GM12892 (cell line): Measurements from ENCODE around the gene PPP1R13B.

Source experiments
- DNase-seq: peaks from one replicate; pipeline ENCODE4 v3.0.0; 2011; ENCODE audit not compliant: insufficient read length
- FAIRE-seq: peaks from 2 replicates; lab custom pipeline; 2011; peaks lifted over from hg19 to GRCh38; lab: Jason Lieb, UNC
- POLR2A ChIP-seq: IDR thresholded peaks from 2 replicates; pipeline ENCODE4 v1.6.1; 2011; ENCODE audit warnings: low read depth, low read length, control low read depth
- POLR2AphosphoS5 ChIP-seq: IDR thresholded peaks from 2 replicates; pipeline ENCODE4 v1.6.1; 2011; ENCODE audit warnings: low read depth, low read length, control low read depth
- TAF1 ChIP-seq: IDR thresholded peaks from 2 replicates; pipeline ENCODE4 v1.6.1; 2011; ENCODE audit warnings: low read depth, mild to moderate bottlenecking, control low read depth, low read length, borderline replicate concordance

The PPP1R13B gene

DNA sequence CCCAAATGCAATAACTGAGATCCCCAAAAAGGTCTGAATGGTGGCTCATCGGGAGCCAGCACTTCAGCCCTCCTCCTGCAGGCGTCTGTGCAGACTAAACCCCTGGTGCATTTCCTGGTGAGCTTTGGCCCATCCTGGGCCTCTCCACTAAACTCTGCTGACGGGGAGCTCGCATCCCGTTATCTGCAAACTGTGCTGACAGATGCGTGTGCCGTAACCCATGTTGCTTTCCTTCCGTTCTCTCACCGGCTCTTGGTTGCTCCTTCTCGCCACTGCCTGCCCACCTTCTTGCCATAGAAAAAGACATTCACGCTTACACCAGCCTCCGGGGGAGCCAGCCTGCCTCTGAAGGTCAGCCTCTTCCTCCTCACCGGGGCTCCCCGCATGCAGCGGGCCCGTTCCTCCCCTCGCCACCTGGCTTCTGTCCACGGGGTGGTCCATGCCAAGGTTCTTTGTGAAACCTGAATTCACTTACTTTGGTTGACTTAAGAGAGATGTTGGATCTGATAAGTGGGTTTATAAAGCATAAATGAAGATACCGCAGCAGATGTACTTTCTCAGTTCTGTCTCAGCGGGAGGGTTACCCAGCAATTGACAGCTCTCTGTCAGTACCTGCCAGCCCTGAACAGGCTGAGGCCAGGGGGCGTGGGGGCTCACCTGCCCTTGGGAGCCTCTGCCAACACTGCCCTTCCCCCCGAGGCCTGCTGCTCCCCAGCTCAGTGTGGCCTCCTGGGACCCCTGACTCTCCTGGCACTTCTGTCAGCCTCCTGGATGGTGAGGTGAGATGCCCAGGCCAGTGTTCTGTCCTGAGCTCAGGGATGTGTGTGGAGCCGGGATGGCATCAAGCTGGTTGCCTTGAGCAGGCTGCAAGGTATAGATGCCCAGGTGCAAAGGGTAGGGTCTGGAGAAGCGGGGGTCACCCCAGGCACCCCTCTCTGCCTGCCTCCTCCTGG, 117.6 kb downstream of the PPP1R13B start:
- no peak for FAIRE-seq
- TF ChIP-seq TAF1: no peak
- TF ChIP-seq POLR2A: no peak
- TF ChIP-seq POLR2AphosphoS5: no peak
- no peak for DNase-seq

DNA sequence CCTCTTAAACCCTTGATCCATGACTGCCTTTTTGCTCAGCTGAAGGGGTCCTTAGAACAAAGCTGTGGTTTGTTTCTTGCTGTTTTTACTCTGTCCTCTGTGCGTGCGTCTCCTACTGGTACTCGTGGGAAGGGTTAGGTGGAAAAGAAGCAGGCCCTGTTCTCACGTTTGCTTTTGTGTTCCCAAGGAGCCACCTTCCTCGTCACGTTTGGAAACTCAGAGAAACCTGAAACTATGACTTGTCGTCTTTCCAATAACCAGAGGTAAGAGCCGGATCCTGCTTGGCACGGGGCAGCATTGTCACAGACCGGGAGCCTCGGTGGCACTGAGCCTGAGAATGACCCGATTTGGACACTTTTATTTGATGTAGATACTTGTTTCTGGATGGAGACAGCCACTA, 118.7 kb downstream of the PPP1R13B start:
- FAIRE-seq: no peak
- no peak for DNase-seq
- no peak for TF ChIP-seq TAF1
- no peak for TF ChIP-seq POLR2A
- TF ChIP-seq POLR2AphosphoS5: no peak

DNA sequence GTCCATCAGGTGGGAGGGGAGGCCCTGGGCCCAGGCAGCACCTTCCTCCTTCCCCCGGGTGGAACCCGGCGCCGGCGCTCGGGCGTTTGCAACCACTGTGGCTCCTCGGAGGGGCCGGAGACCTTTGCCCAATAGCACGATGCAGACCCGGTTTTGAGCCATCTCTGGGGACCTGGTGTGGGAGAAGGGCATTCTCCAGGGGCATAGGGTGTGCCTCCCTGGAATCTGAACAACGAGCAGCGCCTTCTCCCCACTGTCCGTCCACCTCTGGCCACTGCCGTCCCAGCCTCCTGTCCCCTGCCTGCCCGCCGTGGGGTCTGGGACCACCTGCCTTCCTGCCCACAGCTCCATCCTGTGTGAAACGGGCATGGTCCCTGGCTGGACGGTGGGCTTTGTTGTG, 119.2 kb downstream of the PPP1R13B start:
- TF ChIP-seq POLR2A (no peak), POLR2AphosphoS5 (no peak), TAF1 (no peak)
- FAIRE-seq: no peak
- no peak for DNase-seq

DNA sequence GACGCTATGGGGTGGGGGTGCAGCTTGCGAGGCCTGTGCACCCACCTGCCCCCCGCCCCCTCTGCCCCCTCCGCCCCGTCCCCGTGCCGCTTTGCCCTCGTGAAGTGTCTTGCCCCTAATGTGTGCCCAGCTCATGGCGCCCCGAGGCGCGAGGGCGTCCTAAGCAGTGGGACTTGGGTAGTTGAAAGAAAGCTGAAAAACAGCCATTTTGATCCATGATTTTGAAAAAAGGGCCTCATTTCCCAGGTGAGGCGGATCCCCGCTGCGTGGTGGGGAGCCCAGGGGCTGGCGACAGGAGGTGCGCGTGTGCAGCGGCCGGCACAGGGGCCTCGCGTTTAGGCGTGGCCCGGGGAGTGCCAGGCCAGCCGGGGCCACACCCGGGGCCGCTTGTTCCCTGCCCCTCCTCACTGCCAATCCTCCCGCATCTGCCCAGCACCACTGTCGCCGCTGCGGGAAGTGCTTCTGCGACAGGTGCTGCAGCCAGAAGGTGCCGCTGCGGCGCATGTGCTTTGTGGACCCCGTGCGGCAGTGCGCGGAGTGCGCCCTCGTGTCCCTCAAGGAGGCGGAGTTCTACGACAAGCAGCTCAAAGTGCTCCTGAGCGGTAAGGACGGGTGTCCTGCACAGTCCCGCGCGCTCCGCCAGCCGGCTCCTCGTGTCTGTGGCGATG, 119.9 kb downstream of the PPP1R13B start:
- FAIRE-seq: no peak
- TF ChIP-seq TAF1: no peak
- DNase-seq: no peak

DNA sequence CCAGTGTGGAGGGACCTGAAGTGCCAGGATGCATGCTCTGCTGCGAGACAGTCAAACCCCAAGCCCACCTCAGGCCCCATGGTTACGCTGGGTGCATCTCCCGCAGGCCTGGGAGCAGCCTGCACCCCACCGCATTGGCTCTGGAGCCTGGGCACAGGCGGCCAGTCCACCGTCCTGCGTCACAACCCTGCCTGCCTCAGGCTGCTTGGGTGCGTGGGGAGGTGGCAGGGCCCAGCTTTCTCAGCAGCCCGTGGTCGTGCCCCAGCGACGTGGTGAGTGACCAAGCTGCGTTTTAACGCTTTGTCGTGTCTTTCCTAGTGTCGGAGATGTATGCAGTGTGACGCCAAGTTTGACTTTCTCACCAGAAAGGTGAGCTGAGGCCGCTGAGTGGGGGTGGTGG, 120.9 kb downstream of the PPP1R13B start:
- FAIRE-seq (no peak), DNase-seq (no peak)
- no peak for TF ChIP-seq TAF1
- TF ChIP-seq POLR2A: no peak
- no peak for TF ChIP-seq POLR2AphosphoS5

DNA sequence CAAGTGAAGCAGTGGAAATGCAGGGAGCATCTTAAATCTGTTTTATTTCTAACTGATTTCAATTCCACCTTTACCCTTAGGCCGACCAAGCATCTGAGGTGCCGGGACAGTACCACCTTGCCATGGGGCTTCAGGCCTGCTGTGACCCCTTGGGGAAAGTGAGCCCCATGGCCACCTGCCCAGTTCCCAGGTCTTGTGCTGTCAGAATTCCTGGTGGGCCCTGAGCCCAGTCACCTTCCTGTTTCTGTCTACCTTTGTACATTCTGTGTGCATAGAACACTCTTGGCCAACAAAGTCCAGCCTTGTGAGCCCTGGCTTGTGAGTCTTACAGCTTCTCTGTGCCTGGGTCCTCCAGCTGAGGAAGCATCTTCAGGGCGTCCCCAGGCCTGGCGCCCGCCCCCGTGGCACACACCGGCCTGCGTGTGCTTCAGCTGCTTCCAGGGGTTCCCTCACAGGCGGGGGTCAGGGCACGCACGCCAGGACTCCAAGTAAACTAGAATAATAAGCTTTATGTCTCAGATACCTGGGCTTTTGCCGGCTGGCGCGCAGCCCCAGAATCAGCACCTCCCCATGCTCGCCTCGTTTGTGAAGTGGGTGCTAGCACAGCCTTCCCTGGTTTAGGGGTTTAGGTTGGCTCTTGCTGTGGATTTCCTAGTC, 121.5 kb downstream of the PPP1R13B start:
- TF ChIP-seq POLR2A (no peak), POLR2AphosphoS5 (no peak), TAF1 (no peak)
- FAIRE-seq (no peak), DNase-seq (no peak)

DNA sequence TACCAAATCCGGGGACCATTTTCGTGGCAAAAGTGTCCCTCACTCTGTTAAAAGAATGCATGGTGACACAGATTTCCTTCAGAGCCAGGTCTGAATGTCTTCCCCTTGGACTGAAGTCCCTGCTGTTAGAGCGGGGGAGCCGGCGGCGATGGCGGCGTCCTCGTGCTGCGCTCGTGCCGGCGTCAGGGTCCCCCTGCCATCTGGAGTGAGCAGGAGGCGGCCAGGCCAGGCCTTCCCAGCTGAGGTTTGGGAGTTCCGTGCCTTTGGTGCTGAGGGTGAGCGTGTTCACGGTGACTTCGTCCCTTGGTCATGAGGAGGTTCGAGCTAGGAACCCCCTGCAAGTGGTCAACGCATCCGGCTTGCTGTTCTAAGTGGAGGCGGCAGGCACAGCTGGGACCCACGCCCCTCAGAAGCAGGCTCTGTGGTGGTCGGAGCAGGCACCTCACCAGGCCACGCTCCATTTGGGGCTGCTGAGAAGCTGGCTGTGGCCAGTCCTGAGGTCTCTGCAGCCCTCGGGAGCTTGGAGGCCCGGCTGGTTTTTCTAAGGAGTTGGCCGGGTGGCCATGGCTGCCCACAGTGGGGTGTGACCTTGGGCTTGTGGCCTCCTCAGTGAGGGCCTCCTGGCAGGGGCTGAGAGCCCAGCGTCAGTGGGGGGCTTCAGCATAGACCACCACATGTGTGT, 122.2 kb downstream of the PPP1R13B start:
- TF ChIP-seq POLR2A: no peak
- TF ChIP-seq TAF1: no peak
- no peak for TF ChIP-seq POLR2AphosphoS5
- FAIRE-seq (no peak), DNase-seq (no peak)

DNA sequence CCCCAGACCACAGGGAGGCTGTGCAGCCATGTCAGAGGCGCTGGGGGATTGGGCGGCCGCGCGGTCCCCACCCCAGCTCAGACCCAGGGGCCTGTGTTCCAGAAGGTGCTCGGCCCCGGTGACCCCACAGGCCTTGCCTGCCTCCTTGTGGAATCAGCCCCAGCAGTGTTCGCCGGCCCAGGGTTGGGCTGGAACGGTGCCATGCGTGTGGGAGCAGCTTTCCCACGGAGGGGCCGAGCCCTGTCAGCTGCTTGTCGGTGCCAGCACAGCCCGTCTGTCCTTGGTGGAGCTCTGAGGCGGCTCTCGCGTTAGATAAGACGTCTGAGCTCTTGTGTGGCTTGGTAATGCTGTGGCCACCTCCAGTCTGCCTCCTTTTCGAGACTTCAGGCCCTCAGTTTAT, 123.3 kb downstream of the PPP1R13B start:
- FAIRE-seq: no peak
- TF ChIP-seq POLR2AphosphoS5 (no peak), POLR2A (no peak), TAF1 (no peak)
- DNase-seq: no peak

DNA sequence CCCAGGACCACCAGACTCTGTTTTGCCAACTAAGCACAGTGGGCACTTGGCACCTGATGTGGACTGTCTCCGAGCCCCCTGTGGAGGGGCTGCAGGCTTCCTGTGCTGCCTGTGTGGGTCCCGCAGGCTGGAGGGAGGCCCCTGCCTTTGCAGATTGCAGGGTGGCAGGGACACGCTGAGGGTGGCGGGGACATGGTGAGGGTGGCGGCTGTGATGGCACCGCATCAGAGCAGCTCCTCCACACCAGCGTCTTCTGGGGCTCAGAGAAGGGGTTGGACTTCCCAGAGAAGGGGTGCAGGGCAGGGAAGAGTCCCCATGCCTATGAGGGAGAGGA, 123.7 kb downstream of the PPP1R13B start:
- TF ChIP-seq TAF1 (no peak), POLR2AphosphoS5 (no peak)
- FAIRE-seq (no peak), DNase-seq (no peak)

DNA sequence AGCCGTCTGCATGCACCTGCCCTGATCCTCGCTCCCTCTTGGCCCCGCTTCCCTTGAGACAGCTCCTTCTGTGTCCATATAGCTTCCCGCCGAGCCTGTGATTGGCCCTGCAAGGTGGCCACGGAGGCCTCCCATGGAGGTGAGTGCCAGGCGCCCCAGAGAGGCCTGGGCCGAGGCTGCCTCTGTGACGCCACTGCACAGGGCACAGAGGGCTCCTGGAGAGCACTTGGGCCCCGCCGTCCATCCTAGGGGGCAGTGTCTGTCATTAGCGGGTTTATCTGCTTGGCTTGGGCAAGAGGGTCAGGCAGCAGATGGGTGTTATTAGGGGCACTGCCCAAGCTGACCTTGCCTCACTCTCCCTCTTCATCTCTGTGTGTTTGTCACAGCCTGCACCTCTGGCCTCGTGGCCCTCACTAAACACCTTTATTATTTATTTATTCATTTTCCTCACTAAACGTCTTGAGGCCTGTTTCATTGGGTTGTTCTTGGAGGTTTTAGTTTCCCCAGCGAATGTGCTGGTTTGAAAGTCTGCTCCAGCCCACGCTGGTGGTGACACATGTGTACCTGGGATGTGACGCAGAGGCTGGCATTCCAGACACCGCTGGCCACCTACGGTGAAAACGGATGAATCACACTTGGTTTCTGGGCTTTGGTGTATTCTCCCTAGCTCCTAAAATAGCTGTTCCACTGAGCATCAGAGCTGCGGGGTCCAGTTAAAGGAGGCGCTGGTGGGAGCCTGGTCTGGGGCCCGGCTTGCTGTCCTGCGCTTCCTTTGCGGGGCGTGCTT, 125.8 kb downstream of the PPP1R13B start:
- no peak for DNase-seq
- FAIRE-seq: no peak
- TF ChIP-seq POLR2A (no peak), TAF1 (no peak), POLR2AphosphoS5 (no peak)

DNA sequence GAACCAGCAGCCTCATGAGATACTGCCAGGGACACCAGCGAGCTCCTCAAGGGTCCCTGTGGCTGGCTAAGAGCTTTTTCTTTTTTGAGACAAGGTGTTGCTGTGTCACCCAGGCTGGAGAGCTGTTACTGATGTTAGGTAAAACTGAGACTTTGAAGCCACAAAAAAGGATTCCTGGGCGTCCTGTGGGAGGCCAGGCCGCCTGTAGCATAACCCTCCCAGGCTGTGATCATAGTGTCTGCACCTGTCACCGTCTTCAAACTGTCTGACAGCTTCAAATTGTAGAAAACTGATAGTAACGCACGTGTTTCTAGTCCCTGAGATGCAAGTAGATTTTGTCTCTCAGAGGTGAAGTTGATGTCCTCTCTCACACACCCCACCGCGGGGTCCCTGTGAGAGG, 127.6 kb downstream of the PPP1R13B start:
- FAIRE-seq: no peak
- DNase-seq: no peak
- TF ChIP-seq TAF1: no peak
- TF ChIP-seq POLR2AphosphoS5: no peak
- TF ChIP-seq POLR2A: no peak
